Activated CD8-positive, alpha-beta T cell treated with anti-CD3 and anti-CD28 coated beads for 36 hours (primary cell): ENCODE measurements around the gene NCOA7. TPM values are rescaled to one million over a fixed set of nuclear protein-coding genes. Genes with fewer than 3 reads are reported as not detected.
A peak's percentile ranks its signal among the peaks of the same experiment; 100 is the strongest.

Source experiments
- ATAC-seq: fragments of 200-7000 bp; cut with Tn5 transposase; one replicate; pipeline ENCODE4 v1.10.0; 2021; ENCODE audit warnings: mild to moderate bottlenecking, moderate library complexity
- CTCF ChIA-PET: fragments of 350-600 bp; sonication (Branson Sonifier 250); formaldehyde crosslinking; loops from one replicate; lab custom pipeline; 2021; ENCODE audit warnings: antibody characterized with exemption; lab: Charles Lee
- POLR2A ChIA-PET: fragments of 350-600 bp; sonication (Branson Sonifier 250); formaldehyde crosslinking; loops from one replicate; lab custom pipeline; 2021; ENCODE audit warnings: antibody characterized with exemption; lab: Charles Lee
- DNase-seq: peaks from one replicate; pipeline ENCODE4 v3.0.0-alpha.2; 2020
- H3K27ac Mint-ChIP-seq: one replicate; pipeline ENCODE4 v1.8.0; 2021; ENCODE audit warnings: mild to moderate bottlenecking, mixed read lengths
- H3K27me3 Mint-ChIP-seq: one replicate; pipeline ENCODE4 v1.8.0; 2021; ENCODE audit warnings: mixed read lengths
- H3K36me3 Mint-ChIP-seq: one replicate; pipeline ENCODE4 v1.8.0; 2021; ENCODE audit warnings: low read depth, mixed read lengths
- H3K4me1 Mint-ChIP-seq: one replicate; pipeline ENCODE4 v1.8.0; 2021; ENCODE audit warnings: low read depth, mixed read lengths
- H3K4me3 Mint-ChIP-seq: one replicate; pipeline ENCODE4 v1.8.0; 2021; ENCODE audit warnings: mild to moderate bottlenecking, moderate library complexity, mixed read lengths
- H3K9me3 Mint-ChIP-seq: one replicate; pipeline ENCODE4 v1.8.0; 2021; ENCODE audit warnings: mixed read lengths
- intact Hi-C: fragments of 100-400 bp; cut with micrococcal nuclease; formaldehyde crosslinking; loops from one replicate; pipeline ENCODE4 v1.10.0; 2022
- total RNA-seq, 2 experiments: library from RNA; stranded (reverse); gene quantifications; one replicate each; pipeline ENCODE4 v1.2.3, GENCODE V29; 2021
- TF ChIP-seq, protein P1 (sequence below): fragments of 200-600 bp; IDR thresholded peaks from one replicate; pipeline ENCODE4 v1.8.0; 2022; ENCODE audit warnings: antibody characterized with exemption, mild to moderate bottlenecking

Gene NCOA7
- total RNA-seq, 2 experiments from 2014 or later: 43.4 to 44.9 TPM

GRCh38 chr6:125781314-125781868, 9.4 kb upstream of the NCOA7 start:
- peaks cover 16% of the 10 kb centered on the region for H3K4me1 Mint-ChIP-seq
- ATAC-seq (peak; percentile 58), DNase-seq (peak; percentile 79)
- TF ChIP-seq, protein P1, sequence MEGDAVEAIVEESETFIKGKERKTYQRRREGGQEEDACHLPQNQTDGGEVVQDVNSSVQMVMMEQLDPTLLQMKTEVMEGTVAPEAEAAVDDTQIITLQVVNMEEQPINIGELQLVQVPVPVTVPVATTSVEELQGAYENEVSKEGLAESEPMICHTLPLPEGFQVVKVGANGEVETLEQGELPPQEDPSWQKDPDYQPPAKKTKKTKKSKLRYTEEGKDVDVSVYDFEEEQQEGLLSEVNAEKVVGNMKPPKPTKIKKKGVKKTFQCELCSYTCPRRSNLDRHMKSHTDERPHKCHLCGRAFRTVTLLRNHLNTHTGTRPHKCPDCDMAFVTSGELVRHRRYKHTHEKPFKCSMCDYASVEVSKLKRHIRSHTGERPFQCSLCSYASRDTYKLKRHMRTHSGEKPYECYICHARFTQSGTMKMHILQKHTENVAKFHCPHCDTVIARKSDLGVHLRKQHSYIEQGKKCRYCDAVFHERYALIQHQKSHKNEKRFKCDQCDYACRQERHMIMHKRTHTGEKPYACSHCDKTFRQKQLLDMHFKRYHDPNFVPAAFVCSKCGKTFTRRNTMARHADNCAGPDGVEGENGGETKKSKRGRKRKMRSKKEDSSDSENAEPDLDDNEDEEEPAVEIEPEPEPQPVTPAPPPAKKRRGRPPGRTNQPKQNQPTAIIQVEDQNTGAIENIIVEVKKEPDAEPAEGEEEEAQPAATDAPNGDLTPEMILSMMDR: no peak
- H3K4me3 Mint-ChIP-seq: no peak overlapping the region
- no peak overlapping the region for H3K27ac Mint-ChIP-seq
- intact Hi-C loops: loop anchor here (2.0 to 5.0 kb wide), 2 partner anchors 175 to 191 kb away; partner anchors contain the start of gene HINT3
- ChIA-PET POLR2A (interaction anchor here (0.6 to 3.2 kb wide), 24 partner anchors 10 to 480 kb away, joined by 3 to 124 read pairs (median 4); partner anchors contain the start of genes HDDC2, NCOA7 and TRMT11), CTCF (interaction anchor here (0.7 to 8.2 kb wide), 21 partner anchors 9 to 207 kb away, joined by 3 to 75 read pairs (median 4); partner anchors contain the start of genes HINT3, NCOA7 and TRMT11)
- H3K36me3 Mint-ChIP-seq: peaks cover 17% of the 10 kb centered on the region
- no peaks in the 10 kb centered on the region for H3K9me3 Mint-ChIP-seq
- H3K27me3 Mint-ChIP-seq: no peaks in the 10 kb centered on the region

DNA sequence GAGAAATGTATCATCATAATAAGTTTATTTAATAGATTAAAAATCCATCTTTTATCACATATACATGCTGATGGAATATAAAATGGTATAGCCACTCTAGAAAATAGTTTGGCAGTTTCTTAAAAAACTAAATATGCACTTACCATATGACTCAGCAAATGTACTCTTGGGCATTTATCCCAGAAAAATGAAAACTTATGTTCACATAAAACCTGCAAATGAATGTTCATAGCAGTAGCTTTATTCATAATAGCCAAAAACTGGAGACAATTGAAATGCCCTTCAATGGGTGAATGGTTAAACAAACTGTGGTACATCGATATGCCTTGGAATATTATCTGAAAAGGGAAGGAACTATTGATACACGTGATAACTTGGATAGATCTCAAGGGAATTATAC, 6.4 kb upstream of the NCOA7 start:
- peaks cover 31% of the 10 kb centered on the region for H3K36me3 Mint-ChIP-seq
- H3K4me3 Mint-ChIP-seq: no peak overlapping the region
- H3K4me1 Mint-ChIP-seq: peaks cover 24% of the 10 kb centered on the region
- TF ChIP-seq, protein P1: no peak
- intact Hi-C loops: loop anchor here (5.0 kb wide), 1 partner anchor 188 kb away; no protein-coding TSS in a partner anchor
- no peaks in the 10 kb centered on the region for H3K9me3 Mint-ChIP-seq
- ChIA-PET POLR2A (no interaction called here), CTCF (interaction anchor here (8.2 kb wide), 1 partner anchor 172 kb away, joined by 63 read pairs; the partner anchor contains the start of gene HINT3)
- H3K27ac Mint-ChIP-seq: no peak overlapping the region
- no peaks in the 10 kb centered on the region for H3K27me3 Mint-ChIP-seq
- no peak for ATAC-seq
- DNase-seq: no peak

- POLR2A ChIA-PET: no interaction called here
- no peak for DNase-seq
- peaks cover 33% of the 10 kb centered on the region for H3K36me3 Mint-ChIP-seq
- H3K4me3 Mint-ChIP-seq: no peak overlapping the region
- no peak overlapping the region for H3K27ac Mint-ChIP-seq
- intact Hi-C loops: no loop called here
- CTCF ChIA-PET: no interaction called here
- TF ChIP-seq, protein P1: no peak
- ATAC-seq: no peak
- no peaks in the 10 kb centered on the region for H3K9me3 Mint-ChIP-seq
- peaks cover 40% of the 10 kb centered on the region for H3K4me1 Mint-ChIP-seq
- no peaks in the 10 kb centered on the region for H3K27me3 Mint-ChIP-seq
Observed at GRCh38 chr6:125787791-125788190, 3.0 kb upstream of the NCOA7 start.

- intact Hi-C loops: no loop called here
- no peak for DNase-seq
- Mint-ChIP-seq H3K27me3 (no peaks in the 10 kb centered on the region), H3K4me1 (peaks cover 46% of the 10 kb centered on the region), H3K9me3 (no peaks in the 10 kb centered on the region), H3K36me3 (peaks cover 40% of the 10 kb centered on the region), H3K27ac (peak overlapping the region; percentile 98), H3K4me3 (peak overlapping the region; percentile 84)
- ATAC-seq: no peak
- ChIA-PET POLR2A (interaction anchor here (0.8 to 5.9 kb wide), 7 partner anchors 8 to 488 kb away, joined by 3 to 124 read pairs (median 5); partner anchors contain the start of genes HDDC2 and HINT3), CTCF (interaction anchor here (1.0 to 5.9 kb wide), 13 partner anchors 8 to 488 kb away, joined by 3 to 75 read pairs (median 5); partner anchors contain the start of genes HDDC2, HINT3 and TRMT11)
- TF ChIP-seq, protein P1: no peak
Observed at GRCh38 chr6:125789167-125789566, 1.6 kb upstream of the NCOA7 start.
